Stimulated activated CD8-positive, alpha-beta memory T cell treated with anti-CD3 and anti-CD28 coated beads, Interleukin-2, amount 100 ng/mL, for 48 hours (primary cell): ENCODE measurements around the gene ADAMTS18.
"Not testable (repeated sequence)": the region's sequence is repeated elsewhere in the genome, so short reads cannot be mapped to it uniquely, and the experiment has no call there.

Experiments used
- DNase-seq, 2 donors: peaks; one replicate each; pipeline ENCODE4 v3.0.0-alpha.2; 2020; ENCODE audit warnings: low read depth in 2 of 2

The ADAMTS18 gene

GRCh38 chr16:77288222-77288621 is 146.6 kb downstream of the ADAMTS18 start:
- DNase-seq: no peak

GRCh38 chr16:77285676-77286075 is 149.2 kb downstream of the ADAMTS18 start:
- no peak for DNase-seq

GRCh38 chr16:77282345-77282744 is 152.5 kb downstream of the ADAMTS18 start:
- no peak for DNase-seq

- not testable (repeated sequence) for DNase-seq
These were observed 155.5 kb downstream of the ADAMTS18 start for GRCh38 chr16:77279316-77279715.

- DNase-seq: no peak
These were observed 157.3 kb downstream of the ADAMTS18 start for GRCh38 chr16:77277571-77277970.

- no peak for DNase-seq
These were observed 157.7 kb downstream of the ADAMTS18 start for GRCh38 chr16:77277141-77277540.

- no peak for DNase-seq
These were observed 158.2 kb downstream of the ADAMTS18 start for GRCh38 chr16:77276661-77277060.

GRCh38 chr16:77275303-77275702 is 159.5 kb downstream of the ADAMTS18 start:
- not testable (repeated sequence) for DNase-seq

- DNase-seq: no peak
These were observed 161.0 kb downstream of the ADAMTS18 start for GRCh38 chr16:77273815-77274214.

GRCh38 chr16:77271532-77272426 is 163.1 kb downstream of the ADAMTS18 start:
- no peak for DNase-seq

GRCh38 chr16:77266185-77266584 is 168.6 kb downstream of the ADAMTS18 start:
- DNase-seq: not testable (repeated sequence)

- DNase-seq: no peak
These were observed 171.9 kb downstream of the ADAMTS18 start for GRCh38 chr16:77262971-77263370.

- DNase-seq: no peak
These were observed 184.4 kb downstream of the ADAMTS18 start for GRCh38 chr16:77250400-77250799.

GRCh38 chr16:77246150-77246549 is 188.7 kb downstream of the ADAMTS18 start:
- DNase-seq: no peak

GRCh38 chr16:77242471-77242870 is 192.4 kb downstream of the ADAMTS18 start:
- DNase-seq: not testable (repeated sequence)

- no peak for DNase-seq
These were observed 196.2 kb downstream of the ADAMTS18 start for GRCh38 chr16:77238593-77238992.

GRCh38 chr16:77236063-77236511 is 198.7 kb downstream of the ADAMTS18 start:
- DNase-seq: peak; percentile 73 to 85

- no peak for DNase-seq
These were observed 200.2 kb downstream of the ADAMTS18 start for GRCh38 chr16:77234611-77235010.

GRCh38 chr16:77233799-77234519 is 200.9 kb downstream of the ADAMTS18 start:
- no peak for DNase-seq
